ENCODE data around the gene FAM24A.
"Not testable (repeated sequence)": the region's sequence is repeated elsewhere in the genome, so short reads cannot be mapped to it uniquely, and the experiment has no call there.

FAM24A gene

GRCh38 chr10:122910310-122910709 is at the start of gene FAM24A:
Gene FAM24A (plus strand): TSS chr10:122910610. CDS start chr10:122911635, 1,025 bp downstream.
- DNase-seq: no peak

- DNase-seq: no peak
Observed at GRCh38 chr10:122861711-122862161, 48.7 kb upstream of the FAM24A start.

DNA sequence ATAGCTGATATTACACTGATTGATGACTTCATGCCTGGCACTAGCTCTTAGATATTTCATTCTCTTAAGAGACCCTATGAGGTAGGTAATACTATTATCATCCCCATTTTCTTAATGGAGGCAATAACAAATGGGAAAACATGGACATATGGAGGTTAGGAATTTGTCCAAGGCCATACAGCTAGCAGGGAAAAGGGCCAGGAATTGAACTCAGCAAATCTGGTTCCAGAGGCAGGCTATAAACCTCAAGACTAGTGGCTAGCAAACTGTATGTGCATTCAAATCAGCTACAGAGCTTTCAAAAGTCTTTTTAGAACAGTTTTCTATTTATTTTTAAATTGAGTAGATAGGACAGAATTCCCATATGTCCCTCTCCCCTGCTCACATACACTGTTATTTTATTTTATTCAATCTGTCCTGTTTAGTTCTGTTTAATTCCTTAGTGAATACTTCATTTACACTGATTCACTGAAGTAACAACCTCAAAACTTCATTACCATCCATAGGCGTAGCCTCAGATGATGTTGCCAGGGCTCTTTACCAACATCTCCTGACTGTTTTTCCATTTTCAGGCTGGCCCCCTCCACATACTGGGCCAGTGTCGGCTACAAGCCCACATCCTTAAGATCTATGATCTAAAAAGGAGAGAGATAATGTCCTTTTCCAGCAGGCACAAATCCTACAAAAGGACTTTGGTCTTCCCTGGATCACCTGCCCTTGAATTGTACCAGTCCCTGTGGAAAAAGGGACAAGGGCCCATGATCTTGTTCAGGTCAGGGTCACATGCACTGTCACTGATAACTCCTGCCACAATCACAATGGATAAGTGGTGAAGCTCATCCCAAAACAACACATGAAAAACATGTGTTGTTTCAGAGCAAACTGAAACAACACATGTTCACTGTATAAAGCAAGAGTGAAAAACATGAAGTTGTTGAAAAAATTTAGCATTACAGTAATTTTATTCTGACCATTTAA is 46.9 kb upstream of the FAM24A start:
- DNase-seq: no peak

GRCh38 chr10:122864194-122864592 is 46.2 kb upstream of the FAM24A start:
- no peak for DNase-seq

- peak; percentile 17 for DNase-seq
Observed at GRCh38 chr10:122864901-122865300, 45.5 kb upstream of the FAM24A start.

DNA sequence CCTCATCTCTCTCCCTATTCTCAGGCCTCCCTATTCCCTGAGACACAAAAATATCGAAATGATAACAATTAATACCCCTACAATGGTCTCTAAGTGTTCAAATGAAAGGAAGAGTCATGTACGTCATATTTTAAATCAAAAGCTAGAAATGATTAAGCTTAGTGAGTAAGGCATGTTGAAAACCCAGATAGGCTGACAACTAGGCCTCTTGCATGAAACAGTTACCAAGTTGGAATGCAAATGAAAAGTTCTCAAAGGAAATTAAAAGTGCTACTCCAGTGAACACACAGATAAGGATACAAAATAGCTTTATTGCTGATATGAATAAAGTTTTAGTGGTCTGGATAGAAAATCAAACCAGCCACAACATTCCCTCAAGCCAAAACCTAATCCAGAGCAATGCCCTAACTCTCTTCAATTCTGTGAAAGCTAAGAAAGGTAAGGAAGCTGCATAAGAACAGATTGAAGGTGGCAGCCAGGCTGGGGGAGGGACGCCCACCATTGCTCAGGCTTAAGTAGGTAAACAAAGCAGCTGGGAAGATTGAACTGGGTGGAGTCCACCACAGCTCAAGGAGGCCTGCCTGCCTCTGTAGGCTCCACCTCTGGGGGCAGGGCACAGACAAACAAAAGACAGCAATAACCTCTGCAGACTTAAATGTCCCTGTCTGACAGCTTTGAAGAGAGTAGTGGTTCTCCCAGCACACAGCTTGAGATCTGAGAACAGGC is 43.5 kb upstream of the FAM24A start:
- not testable (repeated sequence) for DNase-seq

DNA sequence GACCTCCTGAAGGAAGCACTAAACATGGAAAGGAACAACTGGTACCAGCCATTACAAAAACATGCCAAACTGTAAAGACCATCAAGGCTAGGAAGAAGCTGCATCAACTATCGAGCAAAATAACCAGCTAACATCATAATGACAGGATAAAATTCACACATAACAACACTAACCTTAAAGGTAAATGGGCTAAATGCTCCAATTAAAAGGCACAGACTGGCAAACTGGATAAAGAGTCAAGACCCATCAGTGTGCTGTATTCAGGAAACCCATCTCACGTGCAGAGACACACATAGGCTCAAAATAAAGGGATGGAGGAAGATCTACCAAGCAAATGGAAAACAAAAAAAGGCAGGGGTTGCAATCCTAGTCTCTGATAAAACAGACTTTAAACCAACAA is 41.6 kb upstream of the FAM24A start:
- DNase-seq: not testable (repeated sequence)

GRCh38 chr10:122871947-122872346 is 38.5 kb upstream of the FAM24A start:
- not testable (repeated sequence) for DNase-seq

GRCh38 chr10:122875843-122876466 is 34.5 kb upstream of the FAM24A start:
- no peak for DNase-seq

- DNase-seq: no peak
Observed at GRCh38 chr10:122876467-122876855, 33.9 kb upstream of the FAM24A start.

- no peak for DNase-seq
Observed at GRCh38 chr10:122877264-122877663, 33.1 kb upstream of the FAM24A start.

GRCh38 chr10:122878799-122879338 is 31.5 kb upstream of the FAM24A start:
- DNase-seq: peak; percentile 66

- DNase-seq: peak; percentile 99
Observed at GRCh38 chr10:122879339-122880273, 30.8 kb upstream of the FAM24A start, which contains the start of gene FAM24B. Gene FAM24B (minus strand): TSS chr10:122879581. CDS start chr10:122850515, 29,066 bp downstream.

DNA sequence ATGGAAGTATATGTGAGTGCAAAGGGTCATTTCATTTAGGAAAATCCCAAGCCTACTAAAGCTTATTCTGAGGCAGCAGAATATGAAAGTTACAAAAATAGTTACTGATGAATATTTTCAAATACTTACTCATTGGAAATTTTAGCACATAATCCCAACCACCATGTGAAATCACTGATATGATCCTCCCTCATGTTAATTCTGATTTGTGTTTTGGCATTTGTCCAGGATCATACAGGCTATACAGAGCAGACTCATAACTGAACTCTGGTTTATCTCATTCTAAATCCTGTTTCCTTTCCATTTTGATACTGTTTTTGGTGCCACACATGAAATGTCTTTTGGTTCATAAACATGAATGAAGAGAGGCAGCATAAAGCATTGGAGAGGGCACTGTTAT is 27.6 kb upstream of the FAM24A start:
- no peak for DNase-seq

GRCh38 chr10:122884166-122884565 is 26.2 kb upstream of the FAM24A start:
- no peak for DNase-seq

- no peak for DNase-seq
Observed at GRCh38 chr10:122894261-122894944, 16.0 kb upstream of the FAM24A start.

GRCh38 chr10:122903861-122904260 is 6.5 kb upstream of the FAM24A start:
- DNase-seq: not testable (repeated sequence)

DNA sequence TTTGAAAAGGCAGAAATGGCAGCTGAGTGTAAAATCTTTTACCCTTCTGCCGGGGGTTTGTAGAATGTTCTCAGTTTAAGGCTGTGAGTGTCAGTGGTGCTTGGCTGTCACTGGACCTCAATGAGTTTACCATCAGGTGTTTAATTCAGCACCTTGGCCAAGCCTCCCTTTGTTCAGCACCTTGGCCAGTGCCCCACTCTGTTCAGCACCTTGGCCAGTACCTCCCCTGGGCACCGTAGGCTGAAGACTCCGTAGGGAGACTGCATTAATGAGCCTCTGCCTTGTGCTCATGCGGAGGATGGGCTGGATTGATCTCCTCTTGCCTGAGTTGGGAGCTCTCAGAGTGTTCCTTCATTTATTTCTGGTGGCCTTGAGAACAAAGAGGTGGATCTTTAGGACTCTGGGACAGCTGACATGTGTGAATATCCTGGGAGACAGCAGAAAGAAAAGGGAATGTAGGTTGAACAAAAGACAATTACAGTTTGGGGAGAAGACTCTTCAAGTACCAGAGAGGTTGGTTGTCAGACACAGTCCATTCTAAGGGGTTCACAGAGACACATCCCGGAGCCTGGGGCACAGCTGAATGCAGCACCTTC is 1.6 kb downstream of the FAM24A start:
- no peak for DNase-seq

DNA sequence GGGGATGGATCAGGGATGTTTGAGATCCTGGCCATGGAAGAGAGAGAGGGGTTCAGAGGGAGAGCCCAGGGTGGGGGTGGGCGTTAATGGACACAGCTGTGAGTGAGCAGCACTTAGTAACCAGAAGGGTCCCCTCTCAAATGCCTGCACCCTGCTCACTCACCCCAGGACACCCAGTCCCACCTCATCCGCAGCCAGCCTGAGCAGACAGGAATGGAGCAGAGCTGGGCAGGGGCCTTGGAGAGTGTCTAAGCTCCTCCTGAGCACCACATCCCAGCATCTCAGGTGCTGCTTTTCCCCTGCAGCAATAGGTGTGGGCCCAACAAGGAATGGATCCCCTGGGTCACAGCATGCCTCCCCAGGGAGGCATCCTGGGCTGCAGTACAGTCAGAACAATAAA is 5.3 kb downstream of the FAM24A start:
- DNase-seq: no peak

- no peak for DNase-seq
Observed at GRCh38 chr10:122930140-122930539, 19.7 kb downstream of the FAM24A start.
